ENCODE results near the gene PRODH2. TPM values are rescaled to one million over a fixed set of nuclear protein-coding genes. Genes with fewer than 3 reads are reported as not detected.

The PRODH2 gene
- total RNA-seq, 1 experiment from 2014 or later: not detected

DNA sequence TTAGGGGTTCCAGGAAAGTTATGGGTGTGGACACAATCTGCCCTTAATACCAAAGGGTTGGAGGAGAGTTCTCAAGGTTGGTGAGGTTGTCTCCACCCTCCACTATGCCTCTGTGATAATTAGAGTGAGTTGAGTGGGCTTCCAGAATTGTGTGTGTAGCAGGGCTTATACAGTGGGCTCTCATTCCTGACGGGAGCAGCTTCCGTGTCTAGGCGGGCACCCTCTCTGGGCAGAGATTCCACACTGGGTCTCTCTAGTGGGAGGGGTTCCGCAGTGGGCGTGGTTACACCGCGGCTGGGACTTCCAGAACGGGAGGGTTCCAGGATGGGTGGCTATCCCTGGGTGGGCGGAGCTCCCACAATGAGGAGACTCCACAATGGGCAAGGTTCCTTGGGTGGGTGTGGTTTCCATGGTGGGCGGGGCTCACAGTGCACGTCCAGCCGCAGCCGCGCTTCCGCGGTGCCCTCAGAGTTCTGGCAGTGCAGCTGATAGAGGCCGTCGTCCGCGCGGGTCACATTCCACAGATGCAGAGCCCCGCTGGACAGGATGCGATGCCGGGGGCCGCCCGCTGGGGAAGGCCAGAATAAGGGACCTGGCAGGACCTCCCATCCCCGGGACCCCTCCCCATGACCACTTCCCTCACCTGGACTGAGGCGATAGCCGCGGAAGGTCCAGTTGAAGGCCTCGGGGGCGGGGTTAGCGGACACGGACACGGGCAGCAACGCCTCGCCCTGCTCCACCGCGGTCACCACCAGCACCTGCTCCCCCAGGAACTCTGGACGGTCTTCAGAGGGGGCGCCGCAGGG is 31.2 kb upstream of the PRODH2 start:
- DNase-seq (no peak), ATAC-seq (no peak)
- Histone ChIP-seq H3K79me2 (ENCODE audit: low read length) (no peaks in the 10 kb centered on the region), H3K4me2 (ENCODE audit: low read length) (no peak overlapping the region), H3K36me3 (ENCODE audit: low read depth, low read length) (no peaks in the 10 kb centered on the region), H3K9me3 (ENCODE audit: low read length) (no peaks in the 10 kb centered on the region), H3K4me3 (ENCODE audit: low read length) (no peak overlapping the region), H3F3A (ENCODE audit: low read length, unreplicated experiment) (no peaks in the 10 kb centered on the region), H2AFZ (ENCODE audit: low read length) (no peak overlapping the region), H3K9me2 (replicated peaks; ENCODE audit: low read length) (no peaks in the 10 kb centered on the region), H3K9ac (ENCODE audit: low read length) (no peak overlapping the region), H3K27me3 (ENCODE audit: low read length) (no peaks in the 10 kb centered on the region), H3K27ac (ENCODE audit: low read length) (no peak overlapping the region), H3K4me1 (ENCODE audit: insufficient read depth, low read length) (no peaks in the 10 kb centered on the region), H4K20me1 (ENCODE audit: low read length) (no peaks in the 10 kb centered on the region)
- ChIA-PET POLR2A (ENCODE audit: unreplicated experiment) (no interaction called here), CTCF (no interaction called here)
- no TSS peak for BruUV-seq (replicated peaks)
- intact Hi-C loops (cut with micrococcal nuclease): no loop called here
- TF ChIP-seq CTCF (conservative IDR thresholded peaks at IDR 0.05; ENCODE audit: low read depth, low read length) (no peak), EZH2 (IDR thresholded peaks at IDR 0.05; ENCODE audit: low read length, unreplicated experiment) (no peak), EZH2phosphoT487 (IDR thresholded peaks at IDR 0.05; ENCODE audit: borderline replicate concordance, low read length) (no peak)

GRCh38 chr19:35842666-35843272 is 30.1 kb upstream of the PRODH2 start:
- H2AFZ ChIP-seq (ENCODE audit: low read length): no peak overlapping the region
- no peak overlapping the region for H3K27ac ChIP-seq (ENCODE audit: low read length)
- no peak overlapping the region for H3K4me2 ChIP-seq (ENCODE audit: low read length)
- H3K36me3 ChIP-seq (ENCODE audit: low read depth, low read length): no peaks in the 10 kb centered on the region
- no peaks in the 10 kb centered on the region for H4K20me1 ChIP-seq (ENCODE audit: low read length)
- H3K27me3 ChIP-seq (ENCODE audit: low read length): no peaks in the 10 kb centered on the region
- no peak overlapping the region for H3K4me3 ChIP-seq (ENCODE audit: low read length)
- no TSS peak for BruUV-seq (replicated peaks)
- H3K9me3 ChIP-seq (ENCODE audit: low read length): no peaks in the 10 kb centered on the region
- DNase-seq (no peak), ATAC-seq (no peak)
- ChIA-PET CTCF (no interaction called here), POLR2A (ENCODE audit: unreplicated experiment) (no interaction called here)
- H3K4me1 ChIP-seq (ENCODE audit: insufficient read depth, low read length): no peaks in the 10 kb centered on the region
- H3F3A ChIP-seq (ENCODE audit: low read length, unreplicated experiment): no peaks in the 10 kb centered on the region
- intact Hi-C loops (cut with micrococcal nuclease): no loop called here
- no peaks in the 10 kb centered on the region for H3K79me2 ChIP-seq (ENCODE audit: low read length)
- TF ChIP-seq EZH2phosphoT487 (IDR thresholded peaks at IDR 0.05; ENCODE audit: borderline replicate concordance, low read length): no peak
- no peak for TF ChIP-seq CTCF (conservative IDR thresholded peaks at IDR 0.05; ENCODE audit: low read depth, low read length)
- TF ChIP-seq EZH2 (IDR thresholded peaks at IDR 0.05; ENCODE audit: low read length, unreplicated experiment): no peak
- H3K9me2 ChIP-seq (replicated peaks; ENCODE audit: low read length): no peaks in the 10 kb centered on the region
- H3K9ac ChIP-seq (ENCODE audit: low read length): no peak overlapping the region

Measured in PC-3 (cell line).